ENCODE measurements around the gene B4GALT5.
"Not testable (repeated sequence)": the region's sequence is repeated elsewhere in the genome, so short reads cannot be mapped to it uniquely, and the experiment has no call there.

Gene B4GALT5

GRCh38 chr20:49706630-49707091, 7.0 kb downstream of the B4GALT5 start:
- no peak overlapping the region for H3K4me3 ChIP-seq (ENCODE audit: low read length)
- TF ChIP-seq, protein P1, sequence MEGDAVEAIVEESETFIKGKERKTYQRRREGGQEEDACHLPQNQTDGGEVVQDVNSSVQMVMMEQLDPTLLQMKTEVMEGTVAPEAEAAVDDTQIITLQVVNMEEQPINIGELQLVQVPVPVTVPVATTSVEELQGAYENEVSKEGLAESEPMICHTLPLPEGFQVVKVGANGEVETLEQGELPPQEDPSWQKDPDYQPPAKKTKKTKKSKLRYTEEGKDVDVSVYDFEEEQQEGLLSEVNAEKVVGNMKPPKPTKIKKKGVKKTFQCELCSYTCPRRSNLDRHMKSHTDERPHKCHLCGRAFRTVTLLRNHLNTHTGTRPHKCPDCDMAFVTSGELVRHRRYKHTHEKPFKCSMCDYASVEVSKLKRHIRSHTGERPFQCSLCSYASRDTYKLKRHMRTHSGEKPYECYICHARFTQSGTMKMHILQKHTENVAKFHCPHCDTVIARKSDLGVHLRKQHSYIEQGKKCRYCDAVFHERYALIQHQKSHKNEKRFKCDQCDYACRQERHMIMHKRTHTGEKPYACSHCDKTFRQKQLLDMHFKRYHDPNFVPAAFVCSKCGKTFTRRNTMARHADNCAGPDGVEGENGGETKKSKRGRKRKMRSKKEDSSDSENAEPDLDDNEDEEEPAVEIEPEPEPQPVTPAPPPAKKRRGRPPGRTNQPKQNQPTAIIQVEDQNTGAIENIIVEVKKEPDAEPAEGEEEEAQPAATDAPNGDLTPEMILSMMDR (IDR thresholded peaks at IDR 0.05; ENCODE audit: insufficient read depth, low read depth, low read length, missing control alignments): no peak

DNA sequence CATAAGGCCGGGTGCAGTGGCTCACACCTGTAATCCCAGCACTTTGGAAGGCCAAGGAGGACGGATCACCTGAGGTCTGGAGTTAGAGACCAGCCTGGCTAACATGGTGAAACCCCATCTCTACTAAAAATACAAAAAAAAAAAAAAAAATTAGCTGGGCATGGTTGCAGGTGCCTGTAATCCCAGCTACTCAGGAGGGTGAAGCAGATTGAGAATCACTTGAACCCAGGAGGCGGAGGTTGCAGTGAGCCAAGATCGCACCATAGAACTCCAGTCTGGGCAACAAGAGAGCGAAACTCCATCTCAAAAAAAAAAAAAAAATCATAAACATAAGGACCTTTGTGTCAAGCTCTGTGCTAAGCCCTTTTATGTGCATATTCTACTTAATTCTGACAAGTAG, 7.8 kb downstream of the B4GALT5 start:
- not testable (repeated sequence) for DNase-seq (ENCODE audit: low read depth)

More at GRCh38 chr20:49706630-49707091, 7.0 kb downstream of the B4GALT5 start:
- no peak for DNase-seq (ENCODE audit: low read depth)

GRCh38 chr20:49705358-49705757, 8.3 kb downstream of the B4GALT5 start:
- no peak overlapping the region for H3K4me3 ChIP-seq (ENCODE audit: low read length)
- no peak for DNase-seq (ENCODE audit: low read depth)
- TF ChIP-seq, protein P1 (IDR thresholded peaks at IDR 0.05; ENCODE audit: insufficient read depth, low read depth, low read length, missing control alignments): no peak

More for the DNA sequence above, 7.8 kb downstream of the B4GALT5 start:
- H3K4me3 ChIP-seq (ENCODE audit: low read length): not testable (repeated sequence)

DNA sequence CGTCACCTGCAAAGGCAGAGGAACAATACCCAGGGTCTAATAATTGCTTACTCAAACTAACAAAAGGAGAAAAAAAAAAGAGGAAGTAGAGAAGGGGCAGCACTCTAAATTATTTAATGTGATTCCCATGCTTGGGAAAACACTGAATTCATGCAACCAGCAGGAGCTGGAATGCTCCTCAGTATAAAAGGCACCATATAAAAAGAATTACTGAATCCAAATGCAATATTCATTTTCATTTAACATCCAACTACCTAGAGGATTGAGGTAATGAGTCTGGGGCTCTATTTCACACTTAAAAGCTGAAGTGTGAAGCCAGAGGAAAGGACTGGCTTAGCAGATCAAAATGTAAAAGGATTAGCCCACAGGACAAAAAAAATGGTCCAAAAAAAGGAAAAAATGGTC, 8.7 kb downstream of the B4GALT5 start:
- DNase-seq (ENCODE audit: low read depth): no peak
- TF ChIP-seq, protein P1 (IDR thresholded peaks at IDR 0.05; ENCODE audit: insufficient read depth, low read depth, low read length, missing control alignments): no peak
- H3K4me3 ChIP-seq (ENCODE audit: low read length): no peak overlapping the region

DNA sequence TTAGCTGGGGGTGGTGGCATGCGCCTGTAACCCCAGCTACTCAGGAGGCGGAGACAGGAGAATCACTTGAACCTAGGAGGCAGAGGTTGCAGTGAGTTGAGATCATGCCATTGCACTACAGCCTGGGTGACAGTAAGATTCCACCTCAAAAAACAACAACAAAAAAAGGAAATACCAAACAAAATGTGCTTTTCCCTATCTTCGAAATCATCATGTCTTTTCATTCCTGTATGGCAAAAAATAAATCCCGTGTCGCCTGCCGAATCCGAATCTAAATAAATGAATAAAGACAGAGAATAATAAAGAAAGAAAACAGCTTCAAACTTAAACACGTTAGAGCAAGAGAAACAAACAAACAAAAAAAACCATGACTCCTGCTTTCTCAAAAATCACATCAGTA, 11.8 kb downstream of the B4GALT5 start:
- DNase-seq (ENCODE audit: low read depth): no peak

DNA sequence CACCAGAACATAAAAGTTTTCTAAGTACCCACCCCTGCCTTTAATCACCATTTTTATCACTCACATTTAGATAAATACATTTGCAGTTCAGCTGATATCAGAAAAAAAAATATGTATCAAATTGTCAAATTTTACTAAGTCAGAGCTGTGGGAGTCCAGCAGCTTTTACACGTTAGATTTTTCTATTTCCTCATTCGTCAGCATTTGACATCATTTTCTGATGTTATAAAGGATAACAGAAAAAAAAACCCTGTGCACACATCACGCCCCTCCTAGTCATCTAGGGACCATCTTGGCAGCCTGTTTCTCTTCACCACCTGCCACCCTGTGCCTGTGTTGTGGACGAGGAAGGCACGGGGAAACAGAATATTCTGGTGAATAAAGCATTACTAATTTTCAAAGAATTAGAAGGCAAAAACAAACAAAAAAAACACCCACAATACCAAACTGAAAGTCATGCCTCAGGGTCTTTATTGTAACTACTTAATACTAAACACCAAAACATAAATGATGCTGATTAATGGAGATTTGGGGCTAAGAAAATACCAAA, 12.4 kb downstream of the B4GALT5 start:
- TF ChIP-seq, protein P1 (IDR thresholded peaks at IDR 0.05; ENCODE audit: insufficient read depth, low read depth, low read length, missing control alignments): no peak
- peak; percentile 56 for DNase-seq (ENCODE audit: low read depth)

More for the DNA sequence above, 11.8 kb downstream of the B4GALT5 start:
- TF ChIP-seq, protein P1 (IDR thresholded peaks at IDR 0.05; ENCODE audit: insufficient read depth, low read depth, low read length, missing control alignments): no peak
- no peak overlapping the region for H3K4me3 ChIP-seq (ENCODE audit: low read length)

GRCh38 chr20:49700411-49701185, 13.1 kb downstream of the B4GALT5 start:
- TF ChIP-seq, protein P1 (IDR thresholded peaks at IDR 0.05; ENCODE audit: insufficient read depth, low read depth, low read length, missing control alignments): no peak
- DNase-seq (ENCODE audit: low read depth): peak; percentile 80
- H3K4me3 ChIP-seq (ENCODE audit: low read length): no peak overlapping the region

More for the DNA sequence above, 12.4 kb downstream of the B4GALT5 start:
- H3K4me3 ChIP-seq (ENCODE audit: low read length): no peak overlapping the region
